H1 (cell line): ENCODE results near the gene ACTN4. TPM values are rescaled to one million over a fixed set of nuclear protein-coding genes. Genes with fewer than 3 reads are reported as not detected.

Source experiments
- CHD1 ChIP-seq: IDR thresholded peaks from 2 replicates; pipeline ENCODE4 v1.6.1; 2012; ENCODE audit warnings: low read depth, low read length, improper control_type of control experiment
- CHD2 ChIP-seq: IDR thresholded peaks from 2 replicates; pipeline ENCODE4 v1.6.1; 2012; ENCODE audit warnings: low read length, improper control_type of control experiment
- polyA plus RNA-seq, 7 experiments: library from polyadenylated mRNA; depleted of rRNA in 3 of 7; stranded (reverse) in 5 of 7; unstranded in 2 of 7; fragments of >200 nt in 5 of 7; fragments of 200-250 nt in 2 of 7; gene quantifications; 1 replicate in 5 of 7; 2 replicates in 1 of 7; 4 replicates in 1 of 7; pipeline versions ENCODE4 v1.2.1 to v1.2.3, GENCODE V29; 2011 to 2013; ENCODE audit warnings: missing spikeins in 2 of 7, mixed read lengths in 2 of 7
- total RNA-seq: library from RNA; stranded (reverse); fragmentation: NEBNext Ultra II Directional; extraction: Animal tissue kit (Norgen Biotek cat#: 25700); gene quantifications from 2 replicates; pipeline ENCODE4 v1.2.1, GENCODE V29; 2021
- TF ChIP-seq, protein P1 (sequence below), 3 experiments: IDR thresholded peaks; 1 replicate in 2 of 3; 2 replicates in 1 of 3; pipeline versions ENCODE4 v1.5.1 to v1.6.1; 2011; ENCODE audit warnings: low read length in 3 of 3, mild to moderate bottlenecking in 3 of 3, inconsistent platforms in 2 of 3, low read depth in 1 of 3, moderate library complexity in 1 of 3; ENCODE audit not compliant: insufficient read depth in 1 of 3; ENCODE audit errors: control extremely low read depth in 1 of 3

The ACTN4 gene
- total and polyA plus RNA-seq, 2 of the 8 experiments (the other 6 are each of a cell fraction or from before 2014, with no cell fraction given): 211 to 520 TPM

DNA sequence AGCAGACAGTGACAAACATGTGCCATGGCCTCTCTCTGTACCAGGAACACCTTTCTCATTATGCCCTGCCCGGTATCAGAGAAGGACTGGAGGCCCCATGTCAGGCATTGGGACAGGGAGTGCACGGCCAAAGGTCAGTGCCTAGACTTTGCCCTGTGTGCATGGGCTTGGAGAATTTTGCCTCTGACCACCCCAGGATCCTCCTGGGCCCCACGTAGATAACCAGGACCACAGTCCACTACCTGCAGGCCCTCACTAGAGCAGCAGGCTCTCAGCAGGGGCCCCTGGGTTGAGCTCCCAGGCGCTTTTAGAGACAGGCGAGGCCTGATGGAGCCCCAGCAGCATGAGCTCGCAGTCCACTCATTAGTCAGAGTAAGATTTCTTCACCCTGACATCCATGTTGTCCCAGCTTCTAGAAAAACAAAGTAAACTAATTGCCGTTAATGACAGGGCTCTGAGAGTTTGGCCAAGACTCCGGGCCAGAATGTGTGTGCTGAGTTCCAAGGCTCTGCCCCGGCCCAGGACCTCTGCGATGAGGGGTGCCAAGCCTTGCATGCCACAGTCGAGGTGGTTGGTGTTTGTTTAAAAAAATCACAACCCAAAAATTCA lies 54.1 kb downstream of the ACTN4 start (continued):
- TF ChIP-seq, protein P1, sequence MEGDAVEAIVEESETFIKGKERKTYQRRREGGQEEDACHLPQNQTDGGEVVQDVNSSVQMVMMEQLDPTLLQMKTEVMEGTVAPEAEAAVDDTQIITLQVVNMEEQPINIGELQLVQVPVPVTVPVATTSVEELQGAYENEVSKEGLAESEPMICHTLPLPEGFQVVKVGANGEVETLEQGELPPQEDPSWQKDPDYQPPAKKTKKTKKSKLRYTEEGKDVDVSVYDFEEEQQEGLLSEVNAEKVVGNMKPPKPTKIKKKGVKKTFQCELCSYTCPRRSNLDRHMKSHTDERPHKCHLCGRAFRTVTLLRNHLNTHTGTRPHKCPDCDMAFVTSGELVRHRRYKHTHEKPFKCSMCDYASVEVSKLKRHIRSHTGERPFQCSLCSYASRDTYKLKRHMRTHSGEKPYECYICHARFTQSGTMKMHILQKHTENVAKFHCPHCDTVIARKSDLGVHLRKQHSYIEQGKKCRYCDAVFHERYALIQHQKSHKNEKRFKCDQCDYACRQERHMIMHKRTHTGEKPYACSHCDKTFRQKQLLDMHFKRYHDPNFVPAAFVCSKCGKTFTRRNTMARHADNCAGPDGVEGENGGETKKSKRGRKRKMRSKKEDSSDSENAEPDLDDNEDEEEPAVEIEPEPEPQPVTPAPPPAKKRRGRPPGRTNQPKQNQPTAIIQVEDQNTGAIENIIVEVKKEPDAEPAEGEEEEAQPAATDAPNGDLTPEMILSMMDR (IDR thresholded peaks at IDR 0.05; ENCODE audit: control extremely low read depth in 1 of 3, insufficient read depth in 1 of 3, low read depth in 1 of 3, low read length in 3 of 3): no peak
- TF ChIP-seq CHD2 (no peak), CHD1 (no peak)
